Stimulated activated CD4-positive, alpha-beta T cell treated with anti-CD3 and anti-CD28 coated beads, TNF-alpha, amount 100 ng/mL, for 24 hours (primary cell): ENCODE measurements around the gene STXBP1.
"Not testable (repeated sequence)": the region's sequence is repeated elsewhere in the genome, so short reads cannot be mapped to it uniquely, and the experiment has no call there.

ENCODE experiments used
- DNase-seq, 3 experiments: peaks; one replicate each; pipeline ENCODE4 v3.0.0-alpha.2; 2020; ENCODE audit warnings: low read depth in 3 of 3

STXBP1 gene

GRCh38 chr9:127577194-127577593 lies 34.9 kb upstream of the STXBP1 start:
- DNase-seq, result not testable (repeated sequence)

GRCh38 chr9:127578627-127578951 lies 33.5 kb upstream of the STXBP1 start:
- no peak for DNase-seq

GRCh38 chr9:127578952-127579853 lies 32.9 kb upstream of the STXBP1 start:
- peak; percentile 44 to 75 (median 55) for DNase-seq

- no peak for DNase-seq
These were observed 31.7 kb upstream of the STXBP1 start for GRCh38 chr9:127580366-127580765.

- no peak for DNase-seq
These were observed 31.1 kb upstream of the STXBP1 start for GRCh38 chr9:127580879-127581475.

GRCh38 chr9:127584474-127584805 lies 27.6 kb upstream of the STXBP1 start:
- not testable (repeated sequence) for DNase-seq

GRCh38 chr9:127585161-127585819 lies 26.8 kb upstream of the STXBP1 start:
- no peak for DNase-seq

GRCh38 chr9:127586096-127586495 lies 26.0 kb upstream of the STXBP1 start:
- no peak for DNase-seq

- DNase-seq, result peak in 2 of 3 experiments; percentile 42 to 50
These were observed 25.5 kb upstream of the STXBP1 start for GRCh38 chr9:127586537-127586936.

GRCh38 chr9:127587966-127588365 lies 24.1 kb upstream of the STXBP1 start:
- no peak for DNase-seq

- DNase-seq, result no peak
These were observed 23.2 kb upstream of the STXBP1 start for GRCh38 chr9:127588740-127589506.

GRCh38 chr9:127589955-127590370 lies 22.1 kb upstream of the STXBP1 start:
- no peak for DNase-seq

GRCh38 chr9:127595611-127596010 lies 16.5 kb upstream of the STXBP1 start:
- no peak for DNase-seq

GRCh38 chr9:127598839-127599549 lies 13.1 kb upstream of the STXBP1 start:
- DNase-seq, result no peak

GRCh38 chr9:127599550-127599891 lies 12.6 kb upstream of the STXBP1 start:
- no peak for DNase-seq

GRCh38 chr9:127603226-127603625 lies 8.9 kb upstream of the STXBP1 start:
- DNase-seq, result no peak

GRCh38 chr9:127606043-127606442 lies 6.0 kb upstream of the STXBP1 start:
- DNase-seq, result no peak

- DNase-seq, result peak; percentile 49 to 79 (median 51)
These were observed 3.7 kb upstream of the STXBP1 start for GRCh38 chr9:127608104-127608966.

GRCh38 chr9:127611603-127611898 lies 526 bp upstream of the STXBP1 start:
- no peak for DNase-seq

- DNase-seq, result peak in 1 of 3 experiments; percentile 47
These were observed 984 bp downstream of the STXBP1 start for GRCh38 chr9:127612939-127613582.
